Measurements from ENCODE around the gene FAM107B.

Gene FAM107B

GRCh38 chr10:14707481-14707880, 67.2 kb downstream of the FAM107B start:
- Histone ChIP-seq H3K79me2 (no peaks in the 10 kb centered on the region), H3K27me3 (ENCODE audit: control insufficient read depth, insufficient read depth, low read length) (no peaks in the 10 kb centered on the region), H3K4me2 (ENCODE audit: low read length) (no peak overlapping the region), H3K9ac (no peak overlapping the region), H2AFZ (no peak overlapping the region), H3K36me3 (ENCODE audit: control insufficient read depth, insufficient read depth, low read length) (no peaks in the 10 kb centered on the region), H3K4me1 (no peaks in the 10 kb centered on the region), H3K27ac (no peak overlapping the region), H3K4me3 (ENCODE audit: low read depth, low read length) (no peak overlapping the region), H3K9me3 (ENCODE audit: control insufficient read depth, low read length) (no peaks in the 10 kb centered on the region)
- no peak for TF ChIP-seq CTCF (IDR thresholded peaks at IDR 0.05)

DNA sequence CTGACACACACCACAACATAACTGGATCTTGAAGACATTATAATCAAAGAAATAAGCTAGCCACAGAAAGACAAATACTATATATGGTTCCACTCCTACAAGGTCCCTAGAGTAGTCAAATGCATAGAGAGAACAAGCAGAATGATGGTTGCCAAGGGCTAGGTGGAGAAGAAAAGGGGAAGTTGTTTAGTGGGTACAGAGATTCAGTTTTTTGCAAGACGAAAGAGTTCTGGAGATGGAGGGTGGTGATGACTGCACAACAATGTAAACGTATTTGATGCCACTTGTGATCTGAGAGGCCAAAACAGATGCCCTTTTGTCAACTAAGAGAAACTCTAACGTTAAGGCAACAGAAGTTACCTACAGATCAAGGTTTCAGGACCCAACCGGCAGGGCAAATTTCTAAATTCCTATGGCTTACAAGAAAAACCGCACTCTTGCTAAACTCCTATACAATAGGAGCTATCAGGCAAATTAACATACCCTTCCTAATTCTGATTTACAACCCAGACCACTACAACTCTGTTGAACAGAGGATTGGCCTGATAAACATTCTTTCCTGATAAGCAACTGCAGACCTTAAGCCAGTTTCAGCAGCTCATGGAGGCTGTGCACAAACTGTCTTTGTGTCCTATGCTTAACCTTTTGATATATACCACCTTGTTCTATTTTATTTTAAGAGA, 69.0 kb downstream of the FAM107B start:
- no peak overlapping the region for H2AFZ ChIP-seq

DNA sequence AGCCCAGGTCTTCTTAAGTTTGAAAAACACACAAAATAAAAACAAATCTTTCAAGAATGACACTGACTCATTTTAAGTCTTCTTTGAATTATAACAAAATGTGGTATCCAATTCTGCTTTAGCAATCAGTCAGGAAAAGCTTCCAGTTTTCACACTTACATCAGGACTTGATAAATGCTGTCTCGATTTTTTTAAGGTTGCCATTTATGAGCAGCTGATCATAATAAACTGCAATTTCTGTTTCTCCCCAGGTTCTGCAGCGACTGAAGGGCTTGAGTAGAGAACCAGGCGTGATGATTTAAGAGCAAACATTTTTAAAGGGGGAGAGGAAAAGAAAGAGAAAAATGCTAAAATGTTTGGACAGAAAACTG, 71.1 kb downstream of the FAM107B start:
- H3K4me1 ChIP-seq, result no peaks in the 10 kb centered on the region
- H3K27me3 ChIP-seq (ENCODE audit: control insufficient read depth, insufficient read depth, low read length), result no peaks in the 10 kb centered on the region
- no peak overlapping the region for H3K27ac ChIP-seq
- no peaks in the 10 kb centered on the region for H3K79me2 ChIP-seq
- H3K36me3 ChIP-seq (ENCODE audit: control insufficient read depth, insufficient read depth, low read length), result no peaks in the 10 kb centered on the region
- no peak overlapping the region for H3K4me3 ChIP-seq (ENCODE audit: low read depth, low read length)
- TF ChIP-seq CTCF (IDR thresholded peaks at IDR 0.05), result no peak
- no peak overlapping the region for H3K9ac ChIP-seq
- H3K9me3 ChIP-seq (ENCODE audit: control insufficient read depth, low read length), result no peaks in the 10 kb centered on the region
- H2AFZ ChIP-seq, result no peak overlapping the region
- H3K4me2 ChIP-seq (ENCODE audit: low read length), result no peak overlapping the region

More for the DNA sequence above, 69.0 kb downstream of the FAM107B start:
- Histone ChIP-seq H3K4me2 (ENCODE audit: low read length) (no peak overlapping the region), H3K9me3 (ENCODE audit: control insufficient read depth, low read length) (no peaks in the 10 kb centered on the region), H3K79me2 (no peaks in the 10 kb centered on the region), H3K9ac (no peak overlapping the region), H3K4me1 (no peaks in the 10 kb centered on the region), H3K36me3 (ENCODE audit: control insufficient read depth, insufficient read depth, low read length) (no peaks in the 10 kb centered on the region), H3K27ac (no peak overlapping the region), H3K4me3 (ENCODE audit: low read depth, low read length) (no peak overlapping the region), H3K27me3 (ENCODE audit: control insufficient read depth, insufficient read depth, low read length) (no peaks in the 10 kb centered on the region)
- TF ChIP-seq CTCF (IDR thresholded peaks at IDR 0.05), result no peak

DNA sequence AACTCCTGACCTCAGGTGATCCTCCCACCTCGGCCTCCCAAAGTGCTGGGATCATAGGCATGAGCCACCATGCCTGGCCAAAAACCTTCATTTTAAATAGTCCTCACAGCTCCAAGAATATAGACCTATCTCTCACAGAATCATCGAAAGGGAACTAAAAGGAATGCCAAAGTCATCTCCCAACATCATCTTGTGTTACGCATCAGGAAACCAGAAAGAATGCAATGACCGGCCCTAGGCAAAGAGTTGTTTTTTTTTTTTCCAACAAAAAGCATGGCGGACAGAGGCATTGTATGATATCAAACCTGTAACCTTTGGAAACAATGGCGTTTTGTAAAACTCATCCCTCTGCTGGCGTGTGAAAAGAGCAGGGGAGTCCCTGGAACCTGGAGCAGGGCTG, 73.2 kb downstream of the FAM107B start:
- no peak overlapping the region for H3K4me2 ChIP-seq (ENCODE audit: low read length)
- TF ChIP-seq CTCF (IDR thresholded peaks at IDR 0.05), result no peak

GRCh38 chr10:14700546-14700945, 74.2 kb downstream of the FAM107B start:
- no peaks in the 10 kb centered on the region for H3K4me1 ChIP-seq
- H3K4me3 ChIP-seq (ENCODE audit: low read depth, low read length), result no peak overlapping the region
- no peak overlapping the region for H3K27ac ChIP-seq
- H3K79me2 ChIP-seq, result no peaks in the 10 kb centered on the region
- H3K9ac ChIP-seq, result no peak overlapping the region
- no peak overlapping the region for H2AFZ ChIP-seq
- TF ChIP-seq CTCF (IDR thresholded peaks at IDR 0.05), result no peak
- H3K36me3 ChIP-seq (ENCODE audit: control insufficient read depth, insufficient read depth, low read length), result no peaks in the 10 kb centered on the region
- H3K9me3 ChIP-seq (ENCODE audit: control insufficient read depth, low read length), result no peaks in the 10 kb centered on the region
- H3K27me3 ChIP-seq (ENCODE audit: control insufficient read depth, insufficient read depth, low read length), result no peaks in the 10 kb centered on the region
- no peak overlapping the region for H3K4me2 ChIP-seq (ENCODE audit: low read length)

More for the DNA sequence above, 73.2 kb downstream of the FAM107B start:
- H3K27me3 ChIP-seq (ENCODE audit: control insufficient read depth, insufficient read depth, low read length), result no peaks in the 10 kb centered on the region
- H3K9me3 ChIP-seq (ENCODE audit: control insufficient read depth, low read length), result no peaks in the 10 kb centered on the region
- H3K9ac ChIP-seq, result no peak overlapping the region
- H3K36me3 ChIP-seq (ENCODE audit: control insufficient read depth, insufficient read depth, low read length), result no peaks in the 10 kb centered on the region
- no peak overlapping the region for H2AFZ ChIP-seq
- no peaks in the 10 kb centered on the region for H3K79me2 ChIP-seq
- no peaks in the 10 kb centered on the region for H3K4me1 ChIP-seq
- H3K27ac ChIP-seq, result no peak overlapping the region
- H3K4me3 ChIP-seq (ENCODE audit: low read depth, low read length), result no peak overlapping the region

Measured in parathyroid adenoma (tissue), 2 donors.